OCI-LY3 (cell line): Measurements from ENCODE around the gene SCRN2.

Experiments used
- H2AFZ ChIP-seq: fragments of 200-600, 300-600 bp; shearing (Covaris generic); 2 replicates; pipeline ENCODE4 v1.6.0; 2014; ENCODE audit warnings: antibody characterized with exemption, low read depth, low read length
- H3K27ac ChIP-seq: fragments of 200-600, 300-600 bp; sonication (generic); 2 replicates; pipeline ENCODE4 v1.5.1; 2014; ENCODE audit warnings: mild to moderate bottlenecking, low read length, moderate library complexity, mixed read lengths
- H3K27me3 ChIP-seq: fragments of 200-600, 300-600 bp; sonication (generic); 2 replicates; pipeline ENCODE4 v1.6.1; 2014; ENCODE audit warnings: low read depth, low read length, mixed read lengths
- H3K36me3 ChIP-seq: fragments of 200-600, 300-600 bp; sonication (generic); replicated peaks from 2 replicates; pipeline ENCODE3; 2014; ENCODE audit warnings: low read depth, low read length, mixed read lengths
- H3K4me1 ChIP-seq: fragments of 300-600, 200-600 bp; sonication (generic); 2 replicates; pipeline ENCODE4 v1.6.1; 2014; ENCODE audit warnings: low read length, mixed read lengths
- H3K4me2 ChIP-seq: fragments of 200-600, 300-600 bp; sonication (generic); 2 replicates; pipeline ENCODE4 v1.6.1; 2014; ENCODE audit warnings: low read length, mixed read lengths
- H3K4me3 ChIP-seq: fragments of 300-600, 200-600 bp; sonication (generic); 2 replicates; pipeline ENCODE4 v1.5.1; 2014; ENCODE audit warnings: antibody characterized with exemption, mild to moderate bottlenecking, low read length, moderate library complexity
- H3K79me2 ChIP-seq: fragments of 300-600, 200-600 bp; shearing (Covaris generic); 2 replicates; pipeline ENCODE4 v1.6.1; 2014; ENCODE audit warnings: mild to moderate bottlenecking, low read length, mixed read lengths
- H3K9ac ChIP-seq: fragments of 300-600, 200-600 bp; shearing (Covaris generic); 2 replicates; pipeline ENCODE4 v1.6.0; 2014; ENCODE audit warnings: mild to moderate bottlenecking, low read length, moderate library complexity
- H3K9me3 ChIP-seq: fragments of 200-600, 300-600 bp; shearing (Covaris generic); 2 replicates; pipeline ENCODE4 v1.6.1; 2014; ENCODE audit warnings: low read length, mixed read lengths; ENCODE audit not compliant: insufficient read depth
- H4K20me1 ChIP-seq: fragments of 200-600, 300-600 bp; sonication (generic); 2 replicates; pipeline ENCODE4 v1.6.1; 2016; ENCODE audit warnings: low read length, mixed read lengths; ENCODE audit not compliant: insufficient read depth
- CTCF ChIP-seq: fragments of 200-600, 300-600 bp; sonication (generic); IDR thresholded peaks from 2 replicates; pipeline ENCODE4 v1.5.1; 2014; ENCODE audit warnings: antibody characterized with exemption, low read length, low read depth
- EZH2phosphoT487 ChIP-seq: fragments of 200-600 bp; shearing (Covaris generic); IDR thresholded peaks from 2 replicates; pipeline ENCODE4 v1.6.1; 2018; ENCODE audit warnings: antibody characterized with exemption, mixed run types, low read depth

Gene SCRN2

GRCh38 chr17:47831003-47831933, 9.8 kb downstream of the SCRN2 start, which contains the start of the genes LRRC46 and MRPL10:
Gene LRRC46, plus strand, starts transcription at chr17:47831670. Its CDS starts 320 bp downstream, at chr17:47831990.
Gene MRPL10, minus strand, starts transcription at chr17:47831541. Its CDS starts 30 bp downstream, at chr17:47831511.
- peak within 1 kb of the TSS; percentile 99 for H3K4me2 ChIP-seq
- H3K79me2 ChIP-seq = peaks cover 28% of the 10 kb centered on the region
- peak within 1 kb of the TSS; percentile 84 for H3K9ac ChIP-seq
- no peaks in the 10 kb centered on the region for H4K20me1 ChIP-seq
- peaks cover 17% of the 10 kb centered on the region for H3K4me1 ChIP-seq
- TF ChIP-seq EZH2phosphoT487 = no peak
- no peak for TF ChIP-seq CTCF
- H3K36me3 ChIP-seq = peaks cover 19% of the 10 kb centered on the region
- H2AFZ ChIP-seq = peak within 1 kb of the TSS; percentile 80
- H3K27me3 ChIP-seq = no peaks in the 10 kb centered on the region
- no peaks in the 10 kb centered on the region for H3K9me3 ChIP-seq
- peak within 1 kb of the TSS; percentile 95 for H3K4me3 ChIP-seq
- peak within 1 kb of the TSS; percentile 42 for H3K27ac ChIP-seq

GRCh38 chr17:47830396-47831002, 10.6 kb downstream of the SCRN2 start:
- Histone ChIP-seq H3K9me3 (no peaks in the 10 kb centered on the region), H3K9ac (peak overlapping the region; percentile 84), H3K4me3 (peak overlapping the region; percentile 95), H4K20me1 (no peaks in the 10 kb centered on the region), H3K4me2 (peak overlapping the region; percentile 73), H2AFZ (no peak overlapping the region), H3K4me1 (peaks cover 17% of the 10 kb centered on the region), H3K79me2 (peaks cover 28% of the 10 kb centered on the region), H3K27ac (peak overlapping the region; percentile 42; the same call in 1 of the 2 replicates), H3K36me3 (peaks cover 16% of the 10 kb centered on the region), H3K27me3 (no peaks in the 10 kb centered on the region)
- TF ChIP-seq CTCF (no peak), EZH2phosphoT487 (no peak)

- peak overlapping the region; percentile 73; the same call in 1 of the 2 replicates for H3K4me2 ChIP-seq
- no peaks in the 10 kb centered on the region for H3K27me3 ChIP-seq
- peaks cover 18% of the 10 kb centered on the region for H3K36me3 ChIP-seq
- no peak overlapping the region for H3K4me3 ChIP-seq
- no peak overlapping the region for H2AFZ ChIP-seq
- H3K4me1 ChIP-seq = peaks cover 17% of the 10 kb centered on the region
- no peak overlapping the region for H3K9ac ChIP-seq
- peaks cover 28% of the 10 kb centered on the region for H3K79me2 ChIP-seq
- no peak overlapping the region for H3K27ac ChIP-seq
- H3K9me3 ChIP-seq = no peaks in the 10 kb centered on the region
- no peaks in the 10 kb centered on the region for H4K20me1 ChIP-seq
- TF ChIP-seq CTCF (no peak), EZH2phosphoT487 (no peak)
Observed at GRCh38 chr17:47829870-47830269, 11.2 kb downstream of the SCRN2 start.

GRCh38 chr17:47823519-47823918, 17.6 kb downstream of the SCRN2 start:
- Histone ChIP-seq H3K4me3 (no peak overlapping the region), H2AFZ (no peak overlapping the region), H3K9ac (no peak overlapping the region), H3K4me1 (peaks cover 18% of the 10 kb centered on the region), H3K9me3 (no peaks in the 10 kb centered on the region), H4K20me1 (no peaks in the 10 kb centered on the region), H3K4me2 (no peak overlapping the region), H3K27me3 (no peaks in the 10 kb centered on the region), H3K79me2 (0 out of 2 replicates have a peak, but pooled peaks cover 3% of the 10 kb centered on the region), H3K27ac (no peak overlapping the region), H3K36me3 (peaks cover 21% of the 10 kb centered on the region)
- TF ChIP-seq CTCF (no peak), EZH2phosphoT487 (no peak)
